Dedifferentiated amniotic fluid mesenchymal stem cell (primary cell): ENCODE results near the gene COL4A2.

Experiments
- DNase-seq: peaks from one replicate; pipeline ENCODE4 v3.0.0-alpha.2; 2016; ENCODE audit errors: extremely low spot score

The COL4A2 gene

GRCh38 chr13:110402299-110403069, 95.4 kb downstream of the COL4A2 start:
- DNase-seq: no peak

- peak; percentile 55 for DNase-seq
Measured at GRCh38 chr13:110403315-110403714, 96.2 kb downstream of the COL4A2 start.

GRCh38 chr13:110403721-110404120, 96.6 kb downstream of the COL4A2 start:
- no peak for DNase-seq

- no peak for DNase-seq
Measured at GRCh38 chr13:110404321-110404720, 97.2 kb downstream of the COL4A2 start.

- DNase-seq: no peak
Measured at GRCh38 chr13:110405597-110406450, 98.7 kb downstream of the COL4A2 start.

GRCh38 chr13:110407021-110407420, 99.9 kb downstream of the COL4A2 start:
- DNase-seq: no peak

GRCh38 chr13:110407531-110407930, 100.4 kb downstream of the COL4A2 start:
- DNase-seq: no peak

- DNase-seq: no peak
Measured at GRCh38 chr13:110408286-110408685, 101.2 kb downstream of the COL4A2 start.

GRCh38 chr13:110409581-110409992, 102.5 kb downstream of the COL4A2 start:
- DNase-seq: no peak

GRCh38 chr13:110410000-110410399, 102.9 kb downstream of the COL4A2 start:
- no peak for DNase-seq

- no peak for DNase-seq
Measured at GRCh38 chr13:110410936-110411687, 104.0 kb downstream of the COL4A2 start.

GRCh38 chr13:110411688-110412059, 104.6 kb downstream of the COL4A2 start:
- DNase-seq: no peak

- DNase-seq: peak; percentile 99
Measured at GRCh38 chr13:110412132-110412914, 105.2 kb downstream of the COL4A2 start.

- DNase-seq: no peak
Measured at GRCh38 chr13:110413016-110413675, 106.1 kb downstream of the COL4A2 start.

GRCh38 chr13:110413676-110414040, 106.6 kb downstream of the COL4A2 start:
- no peak for DNase-seq

GRCh38 chr13:110414283-110414682, 107.2 kb downstream of the COL4A2 start:
- DNase-seq: no peak

GRCh38 chr13:110414931-110415330, 107.8 kb downstream of the COL4A2 start:
- no peak for DNase-seq

- DNase-seq: no peak
Measured at GRCh38 chr13:110415669-110416068, 108.6 kb downstream of the COL4A2 start.

- DNase-seq: no peak
Measured at GRCh38 chr13:110416131-110417025, 109.3 kb downstream of the COL4A2 start.

- DNase-seq: no peak
Measured at GRCh38 chr13:110418944-110419343, 111.9 kb downstream of the COL4A2 start.
